GM12878 (cell line): ENCODE results near the gene SLC17A8. TPM values are rescaled to one million over a fixed set of nuclear protein-coding genes. Genes with fewer than 3 reads are reported as not detected.

ENCODE experiments used
- polyA plus RNA-seq, 11 experiments: library from polyadenylated mRNA; depleted of rRNA in 4 of 11; unstranded in 6 of 11; stranded (reverse) in 5 of 11; fragments of >200 nt; fragmentation: Nextera tagmentation in 4 of 11; fragmentation: Illumina TruSeq in 1 of 11; extraction: Ambion mirVana in 4 of 11; extraction: Trizol in 1 of 11; gene quantifications; 1 replicate in 1 of 11; 2 replicates in 10 of 11; pipeline versions ENCODE4 v1.2.1 to v1.2.3, GENCODE V29; 2011 to 2016; ENCODE audit warnings: inconsistent platforms in 2 of 11, missing spikeins in 2 of 11, low read depth in 1 of 11
- total RNA-seq, 4 experiments: library from RNA; depleted of rRNA in 3 of 4; stranded (reverse); fragments of >200 nt in 3 of 4; fragmentation: Illumina TruSeq in 1 of 4; extraction: Trizol in 1 of 4; gene quantifications; 2 replicates each; pipeline versions ENCODE4 v1.2.1 to v1.2.3, GENCODE V29; 2013 to 2021

SLC17A8 gene
- total and polyA plus RNA-seq, 10 of the 15 experiments (the other 5 are each of a cell fraction or from before 2014, with no cell fraction given), result 0.18 TPM; not detected in 9

Other genes starting within 250 kb of the SLC17A8 start
- gene BLTP3B, start 214.2 kb upstream of the SLC17A8 start, total RNA-seq (2014; rRNA removed), result 22.2 and 27.5 TPM in 2 replicates
- gene BLTP3B, start 214.2 kb upstream of the SLC17A8 start, total RNA-seq (2014; rRNA removed; fragmentation: Illumina TruSeq; extraction: Trizol), result 23.6 and 24.2 TPM in 2 replicates
- 15.6 and 18.5 TPM in 2 replicates for gene BLTP3B, start 214.2 kb upstream of the SLC17A8 start, total RNA-seq (2021)
- gene BLTP3B, start 214.2 kb upstream of the SLC17A8 start, polyA plus RNA-seq (2011; rRNA removed), result 22.8 and 34.2 TPM in 2 replicates
- gene BLTP3B, start 214.2 kb upstream of the SLC17A8 start, polyA plus RNA-seq (2014; fragmentation: Illumina TruSeq; extraction: Trizol), result 19.9 and 20.1 TPM in 2 replicates
- 1 to 10 TPM; 3.6 to 6.2 TPM for gene BLTP3B, start 214.2 kb upstream of the SLC17A8 start, polyA plus RNA-seq (2014; fragmentation: Nextera tagmentation; extraction: Ambion mirVana)
- 9.2 and 10.1 TPM in 2 replicates for gene BLTP3B, start 214.2 kb upstream of the SLC17A8 start, polyA plus RNA-seq (2014; rRNA removed)
- gene BLTP3B, start 214.2 kb upstream of the SLC17A8 start, polyA plus RNA-seq (2016; fragmentation: Nextera tagmentation; extraction: Ambion mirVana), result 10 to 100 TPM; 12.1 to 15.4 TPM
- 17.4 and 23.6 TPM in 2 replicates for gene ACTR6, start 156.3 kb upstream of the SLC17A8 start, total RNA-seq (2014; rRNA removed)
- 38.4 and 40.2 TPM in 2 replicates for gene ACTR6, start 156.3 kb upstream of the SLC17A8 start, total RNA-seq (2014; rRNA removed; fragmentation: Illumina TruSeq; extraction: Trizol)
- gene ACTR6, start 156.3 kb upstream of the SLC17A8 start, total RNA-seq (2021), result 35.6 and 40.7 TPM in 2 replicates
- 40.2 and 70.8 TPM in 2 replicates for gene ACTR6, start 156.3 kb upstream of the SLC17A8 start, polyA plus RNA-seq (2011; rRNA removed)
- 37.2 and 47.4 TPM in 2 replicates for gene ACTR6, start 156.3 kb upstream of the SLC17A8 start, polyA plus RNA-seq (2014; fragmentation: Illumina TruSeq; extraction: Trizol)
- 10 to 100 TPM; 56.1 to 62.4 TPM for gene ACTR6, start 156.3 kb upstream of the SLC17A8 start, polyA plus RNA-seq (2014; fragmentation: Nextera tagmentation; extraction: Ambion mirVana)
- 15.9 and 22.7 TPM in 2 replicates for gene ACTR6, start 156.3 kb upstream of the SLC17A8 start, polyA plus RNA-seq (2014; rRNA removed)
- 10 to 100 TPM; 45.6 to 48.5 TPM for gene ACTR6, start 156.3 kb upstream of the SLC17A8 start, polyA plus RNA-seq (2016; fragmentation: Nextera tagmentation; extraction: Ambion mirVana)
- gene DEPDC4, start 90.0 kb upstream of the SLC17A8 start, total RNA-seq (2014; rRNA removed), result 1.8 and 1.9 TPM in 2 replicates
- gene DEPDC4, start 90.0 kb upstream of the SLC17A8 start, total RNA-seq (2014; rRNA removed; fragmentation: Illumina TruSeq; extraction: Trizol), result 2.4 and 2.6 TPM in 2 replicates
- gene DEPDC4, start 90.0 kb upstream of the SLC17A8 start, total RNA-seq (2021), result 1.6 and 1.9 TPM in 2 replicates
- 1.5 and 3.2 TPM in 2 replicates for gene DEPDC4, start 90.0 kb upstream of the SLC17A8 start, polyA plus RNA-seq (2011; rRNA removed)
- 0.97 and 3.2 TPM in 2 replicates for gene DEPDC4, start 90.0 kb upstream of the SLC17A8 start, polyA plus RNA-seq (2014; fragmentation: Illumina TruSeq; extraction: Trizol)
- 1 to 10 TPM; 2.0 to 4.0 TPM for gene DEPDC4, start 90.0 kb upstream of the SLC17A8 start, polyA plus RNA-seq (2014; fragmentation: Nextera tagmentation; extraction: Ambion mirVana)
- 1.9 TPM in 2 replicates for gene DEPDC4, start 90.0 kb upstream of the SLC17A8 start, polyA plus RNA-seq (2014; rRNA removed)
- 1 to 10 TPM; 2.7 to 4.7 TPM for gene DEPDC4, start 90.0 kb upstream of the SLC17A8 start, polyA plus RNA-seq (2016; fragmentation: Nextera tagmentation; extraction: Ambion mirVana)
- gene SCYL2, start 89.9 kb upstream of the SLC17A8 start, total RNA-seq (2014; rRNA removed), result 27.4 and 29.3 TPM in 2 replicates
- gene SCYL2, start 89.9 kb upstream of the SLC17A8 start, total RNA-seq (2014; rRNA removed; fragmentation: Illumina TruSeq; extraction: Trizol), result 32.8 and 34.3 TPM in 2 replicates
- gene SCYL2, start 89.9 kb upstream of the SLC17A8 start, total RNA-seq (2021), result 28.9 and 31.5 TPM in 2 replicates
- gene SCYL2, start 89.9 kb upstream of the SLC17A8 start, polyA plus RNA-seq (2011; rRNA removed), result 24.1 and 31.5 TPM in 2 replicates
- gene SCYL2, start 89.9 kb upstream of the SLC17A8 start, polyA plus RNA-seq (2014; fragmentation: Illumina TruSeq; extraction: Trizol), result 30.2 and 34.6 TPM in 2 replicates
- gene SCYL2, start 89.9 kb upstream of the SLC17A8 start, polyA plus RNA-seq (2014; fragmentation: Nextera tagmentation; extraction: Ambion mirVana), result 1 to 10 TPM; 5.4 to 7.2 TPM
- 14.7 and 16.9 TPM in 2 replicates for gene SCYL2, start 89.9 kb upstream of the SLC17A8 start, polyA plus RNA-seq (2014; rRNA removed)
- gene SCYL2, start 89.9 kb upstream of the SLC17A8 start, polyA plus RNA-seq (2016; fragmentation: Nextera tagmentation; extraction: Ambion mirVana), result 10 to 100 TPM; 25.9 to 27.9 TPM
- not detected in 2 replicates for gene NR1H4, start 116.8 kb downstream of the SLC17A8 start, total RNA-seq (2014; rRNA removed)
- not detected in 2 replicates for gene NR1H4, start 116.8 kb downstream of the SLC17A8 start, total RNA-seq (2014; rRNA removed; fragmentation: Illumina TruSeq; extraction: Trizol)
- gene NR1H4, start 116.8 kb downstream of the SLC17A8 start, total RNA-seq (2021), result not detected in 2 replicates
- gene NR1H4, start 116.8 kb downstream of the SLC17A8 start, polyA plus RNA-seq (2011; rRNA removed), result 0.04 and 0.09 TPM in 2 replicates
- not detected in 2 replicates for gene NR1H4, start 116.8 kb downstream of the SLC17A8 start, polyA plus RNA-seq (2014; fragmentation: Illumina TruSeq; extraction: Trizol)
- gene NR1H4, start 116.8 kb downstream of the SLC17A8 start, polyA plus RNA-seq (2014; fragmentation: Nextera tagmentation; extraction: Ambion mirVana), result not detected
- not detected in 2 replicates for gene NR1H4, start 116.8 kb downstream of the SLC17A8 start, polyA plus RNA-seq (2014; rRNA removed)
- not detected for gene NR1H4, start 116.8 kb downstream of the SLC17A8 start, polyA plus RNA-seq (2016; fragmentation: Nextera tagmentation; extraction: Ambion mirVana)
- gene GAS2L3, start 216.6 kb downstream of the SLC17A8 start, total RNA-seq (2014; rRNA removed), result 2.7 and 3.3 TPM in 2 replicates
- 3.0 and 4.4 TPM in 2 replicates for gene GAS2L3, start 216.6 kb downstream of the SLC17A8 start, total RNA-seq (2014; rRNA removed; fragmentation: Illumina TruSeq; extraction: Trizol)
- gene GAS2L3, start 216.6 kb downstream of the SLC17A8 start, total RNA-seq (2021), result 2.5 and 2.6 TPM in 2 replicates
- 6.6 and 9.1 TPM in 2 replicates for gene GAS2L3, start 216.6 kb downstream of the SLC17A8 start, polyA plus RNA-seq (2011; rRNA removed)
- 2.3 and 2.4 TPM in 2 replicates for gene GAS2L3, start 216.6 kb downstream of the SLC17A8 start, polyA plus RNA-seq (2014; fragmentation: Illumina TruSeq; extraction: Trizol)
- gene GAS2L3, start 216.6 kb downstream of the SLC17A8 start, polyA plus RNA-seq (2014; fragmentation: Nextera tagmentation; extraction: Ambion mirVana), result under 1 TPM; 0.46 to 0.63 TPM
- gene GAS2L3, start 216.6 kb downstream of the SLC17A8 start, polyA plus RNA-seq (2014; rRNA removed), result 0.75 and 1.5 TPM in 2 replicates
- 1 to 10 TPM; 1.7 to 2.6 TPM for gene GAS2L3, start 216.6 kb downstream of the SLC17A8 start, polyA plus RNA-seq (2016; fragmentation: Nextera tagmentation; extraction: Ambion mirVana)